Stomach smooth muscle (tissue), 2 donors: ENCODE data around the gene CNTNAP2.

Source experiments
- H3K27ac ChIP-seq: one replicate; pipeline ENCODE4 v1.7.0; 2013; ENCODE audit warnings: mild to moderate bottlenecking, low read length, inconsistent platforms
- H3K27me3 ChIP-seq, 2 donors: one replicate each; pipeline ENCODE4 v1.7.0; 2013; ENCODE audit warnings: low read length in 2 of 2; ENCODE audit not compliant: insufficient read depth in 2 of 2, control insufficient read depth in 1 of 2
- H3K36me3 ChIP-seq, 2 donors: one replicate each; pipeline ENCODE4 v1.7.0; 2013; ENCODE audit warnings: low read length in 2 of 2; ENCODE audit not compliant: control insufficient read depth in 2 of 2, insufficient read depth in 2 of 2
- H3K4me1 ChIP-seq: one replicate; pipeline ENCODE4 v1.7.0; 2013; ENCODE audit warnings: low read length; ENCODE audit not compliant: control insufficient read depth, insufficient read depth
- H3K4me3 ChIP-seq, 2 donors: one replicate each; pipeline ENCODE4 v1.7.0; 2013; ENCODE audit warnings: low read length in 2 of 2
- H3K9ac ChIP-seq, 2 donors: one replicate each; pipeline ENCODE4 v1.7.0; 2013; ENCODE audit warnings: low read length in 2 of 2, mild to moderate bottlenecking in 1 of 2
- H3K9me3 ChIP-seq, 2 donors: one replicate each; pipeline ENCODE4 v1.7.0; 2013; ENCODE audit warnings: low read length in 2 of 2; ENCODE audit not compliant: control insufficient read depth in 2 of 2
- donor health status: healthy.
- donor health status: Pancreatic carcinoma.

The CNTNAP2 gene

DNA sequence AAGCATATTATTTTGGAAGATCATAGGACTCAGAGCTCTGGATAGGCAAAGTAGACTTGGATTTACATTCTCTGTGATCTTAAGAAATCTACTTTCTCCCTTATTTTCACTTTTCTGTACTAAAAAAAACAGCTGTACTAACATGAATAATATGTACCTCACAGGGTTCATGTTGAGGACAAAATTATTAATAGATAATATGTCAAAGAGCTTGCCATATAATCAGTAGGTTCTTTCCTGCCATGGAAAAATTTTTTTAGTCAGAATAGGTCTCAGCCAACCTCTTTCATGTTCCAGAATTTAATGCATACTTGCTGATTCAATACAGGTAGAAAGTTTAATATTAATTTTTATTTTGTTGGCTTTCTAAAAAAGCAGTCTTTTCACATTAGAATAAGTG is 1693.7 kb downstream of the CNTNAP2 start:
- Histone ChIP-seq H3K4me1 (no peaks in the 10 kb centered on the region), H3K9me3 (peaks cover 0 to 2% of the 10 kb centered on the region in 2 donors), H3K27ac (no peak overlapping the region), H3K36me3 (no peaks in the 10 kb centered on the region), H3K9ac (no peak overlapping the region), H3K4me3 (no peak overlapping the region), H3K27me3 (no peaks in the 10 kb centered on the region)

DNA sequence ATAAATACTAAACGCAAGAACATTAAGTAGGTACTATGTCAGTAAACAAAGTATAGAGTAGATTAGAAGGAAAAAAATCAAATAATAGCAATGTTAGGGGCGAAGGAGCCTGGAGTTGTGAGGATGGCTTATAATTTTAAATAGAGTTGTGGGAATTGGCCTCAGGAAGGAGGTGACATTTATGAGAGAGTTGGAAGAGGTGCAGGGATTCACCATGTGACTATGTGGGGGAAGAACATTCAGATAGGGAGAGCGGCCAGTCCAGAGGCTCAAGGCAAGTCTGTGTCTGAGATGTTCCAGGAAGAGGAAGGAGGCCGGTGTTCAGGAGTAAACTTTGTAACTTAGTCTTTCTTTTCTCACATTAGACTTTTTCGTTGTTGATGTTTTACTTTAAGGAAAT is 1695.3 kb downstream of the CNTNAP2 start:
- Histone ChIP-seq H3K27ac (no peak overlapping the region), H3K9me3 (no peaks in the 10 kb centered on the region), H3K36me3 (no peaks in the 10 kb centered on the region), H3K9ac (no peak overlapping the region), H3K4me1 (no peaks in the 10 kb centered on the region), H3K4me3 (no peak overlapping the region), H3K27me3 (no peaks in the 10 kb centered on the region)

DNA sequence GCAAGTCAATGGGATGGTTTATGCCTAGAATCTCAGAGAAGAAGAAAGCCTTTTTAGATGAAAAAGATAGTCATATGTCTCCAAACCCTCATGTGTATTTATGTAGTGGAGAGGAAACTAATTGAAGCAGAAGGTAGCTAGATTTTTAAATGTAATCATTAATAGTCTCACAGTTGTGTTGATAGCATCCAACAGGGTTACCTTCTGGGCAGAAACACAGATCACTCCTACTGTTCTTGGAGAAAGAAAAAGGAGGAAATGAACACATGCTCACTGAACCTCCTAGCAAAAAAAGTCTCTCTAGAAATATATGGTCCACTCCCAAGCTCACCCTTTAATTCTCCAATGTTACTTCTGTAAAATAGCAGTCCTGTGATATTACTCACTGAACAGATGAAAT is 1696.7 kb downstream of the CNTNAP2 start:
- no peaks in the 10 kb centered on the region for H3K27me3 ChIP-seq

DNA sequence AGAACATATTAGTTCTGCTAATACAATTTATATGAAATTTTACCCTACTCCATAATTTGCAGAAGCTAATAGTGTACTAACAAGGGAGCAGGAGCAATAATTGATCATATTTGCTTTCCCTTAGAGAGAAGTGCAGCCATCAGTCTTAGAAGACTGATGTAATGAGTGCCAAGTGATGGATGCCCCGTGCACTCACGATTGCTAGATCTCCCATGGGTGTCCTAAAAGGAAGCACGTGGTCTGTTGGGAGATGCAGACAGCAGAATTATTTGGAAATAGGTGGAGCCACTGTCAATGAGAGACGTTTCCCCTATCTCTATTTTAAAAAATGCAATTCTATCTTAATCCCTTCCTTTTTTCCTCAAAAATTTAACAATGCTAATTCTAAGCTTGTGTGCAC is 1701.7 kb downstream of the CNTNAP2 start:
- no peaks in the 10 kb centered on the region for H3K27me3 ChIP-seq
- H3K36me3 ChIP-seq: no peaks in the 10 kb centered on the region
- H3K9ac ChIP-seq: no peak overlapping the region
- no peak overlapping the region for H3K4me3 ChIP-seq
- H3K9me3 ChIP-seq: no peaks in the 10 kb centered on the region
- no peak overlapping the region for H3K27ac ChIP-seq
- no peaks in the 10 kb centered on the region for H3K4me1 ChIP-seq

More for the DNA sequence above, 1696.7 kb downstream of the CNTNAP2 start:
- H3K27ac ChIP-seq: no peak overlapping the region
- no peaks in the 10 kb centered on the region for H3K36me3 ChIP-seq
- H3K4me1 ChIP-seq: no peaks in the 10 kb centered on the region
- H3K9me3 ChIP-seq: no peaks in the 10 kb centered on the region
- no peak overlapping the region for H3K4me3 ChIP-seq
- H3K9ac ChIP-seq: no peak overlapping the region

DNA sequence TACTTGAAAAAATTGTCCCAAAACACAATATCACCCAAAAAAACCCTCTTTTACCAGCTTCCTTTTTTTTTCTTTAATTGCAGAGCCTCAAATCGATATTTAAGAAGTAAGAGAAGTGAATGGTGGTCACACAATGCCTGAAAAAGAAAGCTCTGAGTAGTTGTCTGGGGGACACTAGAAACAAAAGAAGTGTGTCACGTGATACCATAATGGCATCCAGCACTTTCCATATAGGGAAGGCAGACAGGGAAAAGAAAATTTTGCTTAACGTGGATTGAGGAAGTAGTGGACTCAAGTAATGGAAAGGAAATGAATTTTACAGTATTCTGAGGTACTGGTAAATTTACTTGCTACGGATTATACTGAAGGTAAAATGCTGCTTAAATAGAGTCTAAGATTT is 1708.1 kb downstream of the CNTNAP2 start:
- Histone ChIP-seq H3K4me3 (no peak overlapping the region), H3K9me3 (no peaks in the 10 kb centered on the region), H3K9ac (no peak overlapping the region), H3K27ac (no peak overlapping the region), H3K4me1 (no peaks in the 10 kb centered on the region), H3K27me3 (no peaks in the 10 kb centered on the region), H3K36me3 (no peaks in the 10 kb centered on the region)

DNA sequence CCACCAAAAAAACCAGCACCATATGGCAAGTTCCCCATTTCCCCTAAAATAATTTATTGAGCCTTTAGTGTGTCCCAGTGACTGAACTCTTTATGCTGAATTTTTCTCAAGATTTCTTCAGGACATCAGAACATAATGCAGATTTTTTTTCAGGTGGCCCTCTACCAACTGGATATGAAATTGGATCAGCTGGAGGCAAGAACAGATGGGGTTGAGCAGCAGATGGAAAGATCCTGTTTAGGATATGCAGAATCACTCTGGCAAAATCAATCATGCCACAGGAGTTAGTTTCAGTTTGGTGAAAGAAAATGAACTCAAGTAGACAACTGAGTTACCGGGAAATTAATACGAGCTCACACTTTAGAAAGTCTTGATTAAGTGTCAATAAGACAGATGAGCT is 1712.4 kb downstream of the CNTNAP2 start:
- Histone ChIP-seq H3K27me3 (no peaks in the 10 kb centered on the region), H3K27ac (no peak overlapping the region), H3K4me1 (no peaks in the 10 kb centered on the region), H3K4me3 (no peak overlapping the region), H3K9ac (no peak overlapping the region), H3K36me3 (no peaks in the 10 kb centered on the region), H3K9me3 (no peaks in the 10 kb centered on the region)

DNA sequence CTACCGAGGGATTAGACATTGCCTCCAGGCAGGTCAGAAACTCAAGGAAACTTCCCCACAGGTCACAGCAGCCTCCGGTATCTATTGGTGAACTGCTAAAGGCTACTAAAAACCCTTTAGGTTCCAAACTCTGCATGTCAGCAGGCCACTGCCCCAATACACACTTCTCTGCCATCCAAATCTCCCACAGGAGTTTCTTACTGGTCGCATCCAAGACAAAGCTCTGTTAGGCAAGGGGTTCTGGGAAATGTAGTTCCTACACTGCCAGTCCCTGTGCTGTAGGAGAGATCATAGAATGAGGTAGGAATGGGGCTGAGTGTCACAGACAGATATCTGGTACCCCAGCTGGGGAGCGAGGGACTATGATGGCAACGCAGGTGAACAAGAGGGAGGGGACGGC is 1717.0 kb downstream of the CNTNAP2 start:
- H3K36me3 ChIP-seq: no peaks in the 10 kb centered on the region
- H3K4me1 ChIP-seq: no peaks in the 10 kb centered on the region
- H3K4me3 ChIP-seq: no peak overlapping the region
- no peak overlapping the region for H3K27ac ChIP-seq
- H3K27me3 ChIP-seq: no peaks in the 10 kb centered on the region
- no peaks in the 10 kb centered on the region for H3K9me3 ChIP-seq
- H3K9ac ChIP-seq: no peak overlapping the region

DNA sequence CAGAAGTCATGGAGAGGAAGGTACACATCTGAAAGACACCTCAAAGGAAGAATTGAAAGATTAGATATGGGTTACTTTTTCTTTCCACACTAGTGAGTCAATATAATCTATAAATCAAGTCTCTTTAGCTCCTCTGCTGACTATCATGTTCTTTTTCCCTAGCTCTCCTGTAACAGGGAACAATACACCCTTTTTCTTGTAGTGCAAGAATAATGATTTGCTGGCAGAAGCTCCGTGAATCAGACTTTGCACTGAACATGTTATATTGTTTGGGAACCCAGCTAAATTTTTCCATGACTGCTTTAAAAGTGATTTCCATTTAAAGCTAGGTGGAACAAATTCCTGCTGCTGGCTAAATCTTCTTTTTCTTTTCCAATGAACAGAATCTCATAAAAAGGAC is 1717.4 kb downstream of the CNTNAP2 start:
- H3K27ac ChIP-seq: no peak overlapping the region
- H3K4me1 ChIP-seq: no peaks in the 10 kb centered on the region
- no peaks in the 10 kb centered on the region for H3K36me3 ChIP-seq
- H3K9ac ChIP-seq: no peak overlapping the region
- H3K4me3 ChIP-seq: no peak overlapping the region
- H3K27me3 ChIP-seq: no peaks in the 10 kb centered on the region
- H3K9me3 ChIP-seq: no peaks in the 10 kb centered on the region

DNA sequence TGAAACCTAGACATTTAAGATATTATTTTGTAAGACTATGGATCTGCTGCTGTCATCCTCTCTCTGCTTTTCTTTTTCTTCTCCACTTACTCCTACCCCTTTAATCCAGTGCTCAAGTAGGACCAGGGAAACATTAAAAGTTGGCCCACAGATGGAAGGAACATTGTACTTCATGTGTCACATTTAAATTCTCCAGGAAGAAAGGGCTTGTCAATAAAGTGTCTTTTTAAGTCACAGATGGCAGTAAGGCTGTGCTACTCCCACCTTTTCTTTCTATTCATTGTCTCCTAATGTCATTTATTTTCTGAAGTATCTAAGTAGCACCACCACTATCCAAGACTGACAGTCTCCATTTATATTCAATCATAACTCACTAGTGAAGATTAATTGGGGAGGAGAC is 1736.2 kb downstream of the CNTNAP2 start:
- Histone ChIP-seq H3K4me3 (no peak overlapping the region), H3K4me1 (no peaks in the 10 kb centered on the region), H3K9ac (no peak overlapping the region), H3K27me3 (no peaks in the 10 kb centered on the region), H3K9me3 (no peaks in the 10 kb centered on the region), H3K27ac (no peak overlapping the region), H3K36me3 (no peaks in the 10 kb centered on the region)

DNA sequence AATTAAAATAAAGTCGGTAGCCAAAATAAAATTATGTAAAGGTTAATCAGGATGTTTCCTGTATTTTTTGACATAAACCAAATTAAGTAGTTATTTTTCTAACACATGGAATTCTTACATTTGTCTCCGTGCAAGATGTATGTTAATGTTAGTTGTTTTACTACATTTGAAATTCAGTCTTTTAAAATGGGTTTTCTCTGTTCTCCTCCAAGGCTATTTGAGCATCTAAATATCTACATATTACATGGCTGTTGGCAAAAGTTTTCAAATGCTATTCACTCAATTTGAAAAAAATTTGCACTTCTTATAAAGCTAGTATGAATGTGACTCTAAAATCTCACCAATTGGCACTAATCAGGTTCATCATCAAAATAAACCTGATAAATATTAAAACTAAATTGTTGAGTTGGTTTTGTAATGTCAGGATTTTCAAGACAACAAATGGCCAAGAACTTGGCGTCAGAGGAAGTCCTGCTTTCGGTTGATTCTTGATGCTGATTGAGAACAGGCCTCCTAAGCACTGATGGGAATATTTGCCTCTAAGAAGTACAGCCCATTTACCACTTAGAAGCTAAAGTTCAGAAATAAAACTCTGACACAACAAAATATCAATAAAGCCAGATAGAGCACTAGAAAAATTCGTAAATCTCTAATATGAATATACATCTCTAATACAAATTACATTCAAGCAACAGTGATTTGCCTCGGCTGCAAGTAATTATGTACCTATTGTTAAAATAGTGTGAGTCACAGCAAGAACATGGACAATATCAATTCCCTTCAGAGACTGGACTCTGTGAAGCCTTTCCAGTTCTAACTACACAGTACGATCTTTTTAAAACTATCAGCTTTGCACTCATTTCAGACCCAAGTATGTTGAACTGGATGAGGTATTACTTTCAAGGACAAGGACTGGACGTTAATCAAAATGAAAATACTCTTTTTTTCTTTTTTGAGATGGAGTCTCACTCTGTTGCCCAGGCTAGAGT is 1740.8 kb downstream of the CNTNAP2 start:
- H3K9ac ChIP-seq: no peak overlapping the region
- no peaks in the 10 kb centered on the region for H3K36me3 ChIP-seq
- no peaks in the 10 kb centered on the region for H3K4me1 ChIP-seq
- no peak overlapping the region for H3K27ac ChIP-seq
- no peaks in the 10 kb centered on the region for H3K9me3 ChIP-seq
- H3K27me3 ChIP-seq: no peaks in the 10 kb centered on the region
- no peak overlapping the region for H3K4me3 ChIP-seq

DNA sequence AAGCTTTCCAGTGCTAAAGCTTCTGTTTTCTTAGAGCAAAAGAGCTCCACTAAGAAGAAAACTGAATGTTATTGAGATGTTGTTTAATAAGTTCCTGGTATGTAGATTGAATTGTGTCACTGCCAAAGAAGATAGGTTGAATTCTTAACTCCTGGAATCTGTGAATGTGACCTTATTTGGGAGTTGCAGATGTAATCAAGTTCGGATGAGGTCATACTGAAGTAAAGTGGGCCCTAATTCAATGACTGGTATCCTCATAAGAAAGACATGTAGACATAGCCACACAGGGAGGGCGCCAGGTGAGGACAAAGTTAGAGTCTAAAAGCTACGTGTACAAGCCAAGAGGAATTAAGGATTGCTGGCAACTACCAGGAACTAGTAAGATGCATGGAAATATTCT is 1741.8 kb downstream of the CNTNAP2 start:
- no peaks in the 10 kb centered on the region for H3K4me1 ChIP-seq
- no peaks in the 10 kb centered on the region for H3K27me3 ChIP-seq
- no peak overlapping the region for H3K9ac ChIP-seq
- H3K4me3 ChIP-seq: no peak overlapping the region
- H3K27ac ChIP-seq: no peak overlapping the region
- H3K36me3 ChIP-seq: no peaks in the 10 kb centered on the region
- H3K9me3 ChIP-seq: no peaks in the 10 kb centered on the region
